ENCODE results near the gene SLAMF8.

Gene SLAMF8

GRCh38 chr1:159823406-159823805, 3.3 kb upstream of the SLAMF8 start:
- H3K4me2 ChIP-seq (ENCODE audit: low read depth, low read length, poor library complexity, severe bottlenecking), result no peak overlapping the region
- no peaks in the 10 kb centered on the region for H3K9me2 ChIP-seq (replicated peaks; ENCODE audit: insufficient read depth, low read length)
- H3K27me3 ChIP-seq (ENCODE audit: low read length), result no peaks in the 10 kb centered on the region
- no peak overlapping the region for H3K27ac ChIP-seq (ENCODE audit: low read depth, low read length)
- H3F3A ChIP-seq (ENCODE audit: insufficient read depth), result no peaks in the 10 kb centered on the region
- H2AFZ ChIP-seq (ENCODE audit: low read depth, low read length, severe bottlenecking), result no peak overlapping the region
- H3K79me2 ChIP-seq (ENCODE audit: insufficient read depth, low read length), result no peaks in the 10 kb centered on the region
- H4K20me1 ChIP-seq (ENCODE audit: low read depth, low read length), result no peaks in the 10 kb centered on the region
- H3K36me3 ChIP-seq (ENCODE audit: low read length), result no peaks in the 10 kb centered on the region
- no peak overlapping the region for H3K4me3 ChIP-seq (ENCODE audit: insufficient read depth, low read length, poor library complexity, severe bottlenecking)
- TF ChIP-seq EZH2phosphoT487 (conservative IDR thresholded peaks at IDR 0.05; ENCODE audit: low read length), result no peak
- TF ChIP-seq, protein P1, sequence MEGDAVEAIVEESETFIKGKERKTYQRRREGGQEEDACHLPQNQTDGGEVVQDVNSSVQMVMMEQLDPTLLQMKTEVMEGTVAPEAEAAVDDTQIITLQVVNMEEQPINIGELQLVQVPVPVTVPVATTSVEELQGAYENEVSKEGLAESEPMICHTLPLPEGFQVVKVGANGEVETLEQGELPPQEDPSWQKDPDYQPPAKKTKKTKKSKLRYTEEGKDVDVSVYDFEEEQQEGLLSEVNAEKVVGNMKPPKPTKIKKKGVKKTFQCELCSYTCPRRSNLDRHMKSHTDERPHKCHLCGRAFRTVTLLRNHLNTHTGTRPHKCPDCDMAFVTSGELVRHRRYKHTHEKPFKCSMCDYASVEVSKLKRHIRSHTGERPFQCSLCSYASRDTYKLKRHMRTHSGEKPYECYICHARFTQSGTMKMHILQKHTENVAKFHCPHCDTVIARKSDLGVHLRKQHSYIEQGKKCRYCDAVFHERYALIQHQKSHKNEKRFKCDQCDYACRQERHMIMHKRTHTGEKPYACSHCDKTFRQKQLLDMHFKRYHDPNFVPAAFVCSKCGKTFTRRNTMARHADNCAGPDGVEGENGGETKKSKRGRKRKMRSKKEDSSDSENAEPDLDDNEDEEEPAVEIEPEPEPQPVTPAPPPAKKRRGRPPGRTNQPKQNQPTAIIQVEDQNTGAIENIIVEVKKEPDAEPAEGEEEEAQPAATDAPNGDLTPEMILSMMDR (IDR thresholded peaks at IDR 0.05; ENCODE audit: insufficient read depth, low read length, poor library complexity, severe bottlenecking), result no peak
- H3K9me3 ChIP-seq (ENCODE audit: insufficient read depth, low read length), result no peaks in the 10 kb centered on the region
- H3K9ac ChIP-seq (ENCODE audit: low read length), result no peak overlapping the region

DNA sequence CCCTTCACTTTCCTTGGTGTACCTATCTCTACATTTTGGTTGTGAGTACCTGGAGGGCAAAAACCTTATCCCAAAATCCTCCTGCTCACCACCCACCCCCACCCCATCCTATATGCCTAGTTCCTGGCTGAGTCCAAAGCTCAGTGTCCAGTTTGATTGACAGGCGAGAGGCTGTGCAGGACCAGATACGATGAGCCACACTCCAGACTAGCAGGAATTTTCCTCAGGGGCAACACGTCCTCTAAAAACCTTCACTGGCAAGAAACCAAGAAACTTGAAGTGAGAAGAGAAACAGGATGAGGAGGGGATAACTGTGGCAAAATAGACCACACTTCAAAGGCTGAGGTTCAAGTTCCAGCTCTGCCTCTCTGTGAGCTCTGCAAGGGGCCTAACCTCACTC, 1.1 kb upstream of the SLAMF8 start:
- Histone ChIP-seq H3K4me3 (ENCODE audit: insufficient read depth, low read length, poor library complexity, severe bottlenecking) (no peak overlapping the region), H3F3A (ENCODE audit: insufficient read depth) (no peaks in the 10 kb centered on the region), H3K9me3 (ENCODE audit: insufficient read depth, low read length) (no peaks in the 10 kb centered on the region), H3K4me2 (ENCODE audit: low read depth, low read length, poor library complexity, severe bottlenecking) (no peak overlapping the region), H3K36me3 (ENCODE audit: low read length) (no peaks in the 10 kb centered on the region), H3K9me2 (replicated peaks; ENCODE audit: insufficient read depth, low read length) (no peaks in the 10 kb centered on the region), H3K27ac (ENCODE audit: low read depth, low read length) (no peak overlapping the region), H3K79me2 (ENCODE audit: insufficient read depth, low read length) (no peaks in the 10 kb centered on the region), H4K20me1 (ENCODE audit: low read depth, low read length) (no peaks in the 10 kb centered on the region), H3K9ac (ENCODE audit: low read length) (no peak overlapping the region), H3K27me3 (ENCODE audit: low read length) (no peaks in the 10 kb centered on the region), H2AFZ (ENCODE audit: low read depth, low read length, severe bottlenecking) (no peak overlapping the region)
- TF ChIP-seq, protein P1 (IDR thresholded peaks at IDR 0.05; ENCODE audit: insufficient read depth, low read length, poor library complexity, severe bottlenecking), result no peak
- no peak for TF ChIP-seq EZH2phosphoT487 (conservative IDR thresholded peaks at IDR 0.05; ENCODE audit: low read length)

- Histone ChIP-seq H3F3A (ENCODE audit: insufficient read depth) (no peaks in the 10 kb centered on the region), H2AFZ (ENCODE audit: low read depth, low read length, severe bottlenecking) (no peak overlapping the region), H3K27ac (ENCODE audit: low read depth, low read length) (no peak overlapping the region), H4K20me1 (ENCODE audit: low read depth, low read length) (no peaks in the 10 kb centered on the region), H3K9ac (ENCODE audit: low read length) (no peak overlapping the region), H3K9me3 (ENCODE audit: insufficient read depth, low read length) (no peaks in the 10 kb centered on the region), H3K79me2 (ENCODE audit: insufficient read depth, low read length) (no peaks in the 10 kb centered on the region), H3K4me2 (ENCODE audit: low read depth, low read length, poor library complexity, severe bottlenecking) (no peak overlapping the region), H3K9me2 (replicated peaks; ENCODE audit: insufficient read depth, low read length) (no peaks in the 10 kb centered on the region), H3K4me3 (ENCODE audit: insufficient read depth, low read length, poor library complexity, severe bottlenecking) (no peak overlapping the region), H3K36me3 (ENCODE audit: low read length) (no peaks in the 10 kb centered on the region), H3K27me3 (ENCODE audit: low read length) (no peaks in the 10 kb centered on the region)
- TF ChIP-seq, protein P1 (IDR thresholded peaks at IDR 0.05; ENCODE audit: insufficient read depth, low read length, poor library complexity, severe bottlenecking), result no peak
- TF ChIP-seq EZH2phosphoT487 (conservative IDR thresholded peaks at IDR 0.05; ENCODE audit: low read length), result no peak
Measured at GRCh38 chr1:159827102-159827490, 423 bp downstream of the SLAMF8 start.
